Astrocyte of the hippocampus (primary cell): ENCODE measurements around the gene SLC5A12.
A peak's percentile ranks its signal among the peaks of the same experiment; 100 is the strongest.

Experiments
- DNase-seq: peaks from one replicate; pipeline ENCODE4 v3.0.0; 2011; ENCODE audit warnings: low read depth, low spot score

SLC5A12 gene

GRCh38 chr11:26719289-26719973 lies 2.4 kb downstream of the SLC5A12 start:
- no peak for DNase-seq

GRCh38 chr11:26717771-26718170 lies 4.1 kb downstream of the SLC5A12 start:
- DNase-seq: no peak

- no peak for DNase-seq
These were observed 6.7 kb downstream of the SLC5A12 start for GRCh38 chr11:26715133-26715532.

- DNase-seq: no peak
These were observed 9.4 kb downstream of the SLC5A12 start for GRCh38 chr11:26712497-26712896.

GRCh38 chr11:26710489-26710888 lies 11.4 kb downstream of the SLC5A12 start:
- DNase-seq: no peak

- no peak for DNase-seq
These were observed 13.0 kb downstream of the SLC5A12 start for GRCh38 chr11:26708736-26709456.

- no peak for DNase-seq
These were observed 15.7 kb downstream of the SLC5A12 start for GRCh38 chr11:26706181-26706580.

- peak; percentile 28 for DNase-seq
These were observed 17.6 kb downstream of the SLC5A12 start for GRCh38 chr11:26704249-26704648.

- DNase-seq: peak; percentile 13
These were observed 18.3 kb downstream of the SLC5A12 start for GRCh38 chr11:26703411-26704191.

GRCh38 chr11:26702406-26702805 lies 19.5 kb downstream of the SLC5A12 start:
- DNase-seq: no peak

GRCh38 chr11:26700574-26701235 lies 21.2 kb downstream of the SLC5A12 start:
- DNase-seq: no peak

GRCh38 chr11:26698224-26698623 lies 23.6 kb downstream of the SLC5A12 start:
- no peak for DNase-seq

GRCh38 chr11:26696330-26696729 lies 25.5 kb downstream of the SLC5A12 start:
- DNase-seq: no peak

- no peak for DNase-seq
These were observed 33.2 kb downstream of the SLC5A12 start for GRCh38 chr11:26688701-26689100.

GRCh38 chr11:26687351-26687750 lies 34.5 kb downstream of the SLC5A12 start:
- no peak for DNase-seq

GRCh38 chr11:26677566-26677965 lies 44.3 kb downstream of the SLC5A12 start:
- no peak for DNase-seq

- DNase-seq: no peak
These were observed 45.2 kb downstream of the SLC5A12 start for GRCh38 chr11:26676641-26677040.

- DNase-seq: no peak
These were observed 46.5 kb downstream of the SLC5A12 start for GRCh38 chr11:26675233-26675928.

- DNase-seq: no peak
These were observed 55.9 kb downstream of the SLC5A12 start for GRCh38 chr11:26665946-26666345.

GRCh38 chr11:26665036-26665435 lies 56.8 kb downstream of the SLC5A12 start:
- DNase-seq: no peak

- no peak for DNase-seq
These were observed 58.9 kb downstream of the SLC5A12 start for GRCh38 chr11:26662916-26663315.
